HFF-Myc (cell line): ENCODE data around the gene GOLGA1.

Source experiments
- DNase-seq: peaks from one replicate; pipeline ENCODE4 v3.0.0-alpha.2; 2011; ENCODE audit warnings: low read depth; ENCODE audit errors: extremely low read depth
- H3K4me3 ChIP-seq: replicated peaks from 2 replicates; pipeline ENCODE4 v1.5.1; 2011; ENCODE audit warnings: low read depth, mild to moderate bottlenecking, control low read depth, low read length
- TF ChIP-seq, protein P1 (sequence below): IDR thresholded peaks from 2 replicates; pipeline ENCODE4 v1.5.1; 2012; ENCODE audit warnings: mild to moderate bottlenecking, low read depth, low read length, control low read depth; ENCODE audit errors: missing control alignments

Gene GOLGA1

DNA sequence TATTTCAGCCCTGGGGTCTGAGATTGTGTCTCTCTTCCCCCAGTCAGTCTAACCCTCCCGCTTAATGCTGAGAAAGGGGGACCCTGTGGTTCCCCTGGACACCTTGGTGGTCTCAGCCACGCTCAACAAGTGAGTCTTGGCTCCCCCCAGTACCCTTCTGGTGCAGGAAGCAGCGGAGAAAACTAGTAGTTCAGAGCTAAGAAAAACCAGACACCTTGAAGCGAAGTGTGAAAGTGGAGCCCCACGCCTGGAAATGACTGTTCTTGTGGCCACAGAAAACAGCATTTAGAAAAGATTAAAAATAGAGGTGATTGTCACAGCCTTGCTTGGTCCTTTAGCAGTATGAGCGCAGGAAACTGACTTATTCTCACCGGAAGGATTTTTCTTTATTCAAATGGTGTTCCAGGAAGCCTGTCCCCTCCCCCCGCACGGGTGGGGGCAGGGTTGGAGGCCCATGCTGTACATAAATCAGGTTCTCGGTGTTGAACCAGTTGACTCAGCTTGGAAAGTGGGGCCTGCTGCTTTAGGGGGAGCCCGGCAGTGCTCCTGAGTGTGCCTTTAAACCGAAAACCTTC is 70.8 kb downstream of the GOLGA1 start:
- no peak for DNase-seq
- TF ChIP-seq, protein P1, sequence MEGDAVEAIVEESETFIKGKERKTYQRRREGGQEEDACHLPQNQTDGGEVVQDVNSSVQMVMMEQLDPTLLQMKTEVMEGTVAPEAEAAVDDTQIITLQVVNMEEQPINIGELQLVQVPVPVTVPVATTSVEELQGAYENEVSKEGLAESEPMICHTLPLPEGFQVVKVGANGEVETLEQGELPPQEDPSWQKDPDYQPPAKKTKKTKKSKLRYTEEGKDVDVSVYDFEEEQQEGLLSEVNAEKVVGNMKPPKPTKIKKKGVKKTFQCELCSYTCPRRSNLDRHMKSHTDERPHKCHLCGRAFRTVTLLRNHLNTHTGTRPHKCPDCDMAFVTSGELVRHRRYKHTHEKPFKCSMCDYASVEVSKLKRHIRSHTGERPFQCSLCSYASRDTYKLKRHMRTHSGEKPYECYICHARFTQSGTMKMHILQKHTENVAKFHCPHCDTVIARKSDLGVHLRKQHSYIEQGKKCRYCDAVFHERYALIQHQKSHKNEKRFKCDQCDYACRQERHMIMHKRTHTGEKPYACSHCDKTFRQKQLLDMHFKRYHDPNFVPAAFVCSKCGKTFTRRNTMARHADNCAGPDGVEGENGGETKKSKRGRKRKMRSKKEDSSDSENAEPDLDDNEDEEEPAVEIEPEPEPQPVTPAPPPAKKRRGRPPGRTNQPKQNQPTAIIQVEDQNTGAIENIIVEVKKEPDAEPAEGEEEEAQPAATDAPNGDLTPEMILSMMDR, result no peak

DNA sequence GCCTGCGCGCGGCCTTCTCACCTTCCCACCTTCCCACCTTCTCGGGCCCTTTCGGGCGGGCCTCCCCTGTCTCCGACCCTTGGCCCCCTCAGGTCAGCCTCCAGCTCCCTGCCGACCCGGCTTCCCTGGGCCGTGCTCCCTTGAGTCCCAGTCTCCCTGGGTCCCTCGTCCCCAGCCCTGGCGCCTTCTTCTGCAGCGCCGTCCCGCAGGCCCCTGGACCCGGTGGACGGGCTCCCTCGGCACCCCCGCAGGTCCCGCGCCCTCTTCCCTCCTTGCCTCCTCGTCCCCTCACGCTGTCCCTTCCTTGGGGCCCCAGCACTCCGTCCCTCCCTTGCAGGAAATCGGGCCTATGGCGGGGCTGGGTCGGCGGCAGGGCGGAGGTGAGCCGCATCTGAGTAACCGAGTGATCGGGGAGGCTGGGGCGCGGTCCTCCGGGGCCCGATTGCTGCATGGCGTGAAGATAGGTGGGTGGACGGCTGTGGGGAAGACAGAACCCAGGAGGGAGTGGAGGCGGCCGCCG is 71.4 kb downstream of the GOLGA1 start:
- peak overlapping the region; percentile 96 for H3K4me3 ChIP-seq
- DNase-seq, result no peak
- TF ChIP-seq, protein P1, result no peak

More for the DNA sequence above, 70.8 kb downstream of the GOLGA1 start:
- peak overlapping the region; percentile 96 for H3K4me3 ChIP-seq

DNA sequence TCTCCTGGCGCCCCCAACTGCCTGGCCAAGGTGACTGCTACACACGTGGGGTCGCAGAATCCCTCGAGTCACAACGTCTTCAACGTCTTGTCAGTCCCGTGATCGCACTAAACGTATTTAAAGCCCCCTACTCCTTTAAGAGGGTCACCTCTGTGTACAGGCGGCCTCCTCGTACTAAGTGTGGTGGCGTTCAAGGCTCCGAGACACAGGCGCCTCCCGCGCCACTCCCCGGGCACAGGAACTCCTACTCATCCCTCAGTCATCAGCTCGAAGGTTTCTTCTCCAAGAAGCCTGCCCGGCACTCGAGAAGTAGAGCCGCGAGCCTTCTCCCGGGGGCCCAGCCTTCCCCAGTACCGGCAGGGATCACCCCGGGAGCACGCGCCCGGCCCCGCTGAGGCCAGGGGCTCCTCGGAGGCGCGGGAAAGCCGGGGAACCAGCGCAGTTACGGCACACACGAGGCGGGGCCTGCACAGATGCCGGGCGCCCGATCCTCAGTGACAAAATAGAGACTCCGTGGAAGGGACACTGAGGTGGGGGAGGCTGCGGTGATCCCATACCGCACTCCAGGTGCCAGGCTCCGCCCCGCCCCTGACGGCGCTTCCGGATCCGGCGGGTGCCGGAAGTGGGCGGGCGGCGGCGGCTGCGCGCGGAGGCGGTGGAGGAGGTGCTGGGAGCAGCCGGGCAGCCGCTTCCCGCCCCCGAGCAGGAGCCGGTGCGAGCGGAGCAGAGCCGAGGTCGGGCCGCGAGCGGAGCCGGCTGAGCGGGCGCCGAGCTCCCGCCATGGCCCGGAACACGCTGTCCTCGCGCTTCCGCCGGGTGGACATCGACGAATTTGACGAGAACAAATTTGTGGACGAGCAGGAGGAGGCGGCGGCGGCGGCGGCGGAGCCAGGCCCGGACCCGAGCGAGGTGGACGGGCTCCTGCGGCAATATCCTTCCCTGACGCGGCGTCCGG is 72.1 kb downstream of the GOLGA1 start:
- TF ChIP-seq, protein P1, result peak; percentile 18
- H3K4me3 ChIP-seq, result peak overlapping the region; percentile 96
- no peak for DNase-seq

DNA sequence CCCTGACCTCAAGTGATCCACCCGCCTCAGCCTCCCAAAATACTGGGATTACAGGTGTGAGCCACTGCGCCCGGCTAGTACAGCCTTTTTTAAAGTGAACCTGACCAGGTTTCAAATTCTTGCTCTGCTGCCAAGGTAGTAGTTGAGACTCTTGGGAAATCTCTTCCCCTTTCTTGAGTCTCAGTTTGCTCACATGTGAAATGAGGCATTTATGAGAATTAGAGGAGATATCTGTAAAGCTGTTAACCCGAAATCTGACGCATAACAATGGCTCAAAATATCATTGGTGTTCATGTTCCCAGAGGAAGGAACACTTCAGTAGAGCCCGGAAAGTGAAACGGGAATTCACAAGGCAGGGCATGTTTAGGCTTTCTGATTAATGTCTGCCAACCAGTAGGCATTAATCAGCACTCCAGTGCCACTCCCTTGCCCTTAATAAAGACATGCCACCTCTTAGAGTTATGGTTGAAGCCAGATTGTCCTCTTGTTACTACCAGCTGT is 77.5 kb downstream of the GOLGA1 start:
- TF ChIP-seq, protein P1, result no peak
- H3K4me3 ChIP-seq, result no peak overlapping the region
- no peak for DNase-seq

DNA sequence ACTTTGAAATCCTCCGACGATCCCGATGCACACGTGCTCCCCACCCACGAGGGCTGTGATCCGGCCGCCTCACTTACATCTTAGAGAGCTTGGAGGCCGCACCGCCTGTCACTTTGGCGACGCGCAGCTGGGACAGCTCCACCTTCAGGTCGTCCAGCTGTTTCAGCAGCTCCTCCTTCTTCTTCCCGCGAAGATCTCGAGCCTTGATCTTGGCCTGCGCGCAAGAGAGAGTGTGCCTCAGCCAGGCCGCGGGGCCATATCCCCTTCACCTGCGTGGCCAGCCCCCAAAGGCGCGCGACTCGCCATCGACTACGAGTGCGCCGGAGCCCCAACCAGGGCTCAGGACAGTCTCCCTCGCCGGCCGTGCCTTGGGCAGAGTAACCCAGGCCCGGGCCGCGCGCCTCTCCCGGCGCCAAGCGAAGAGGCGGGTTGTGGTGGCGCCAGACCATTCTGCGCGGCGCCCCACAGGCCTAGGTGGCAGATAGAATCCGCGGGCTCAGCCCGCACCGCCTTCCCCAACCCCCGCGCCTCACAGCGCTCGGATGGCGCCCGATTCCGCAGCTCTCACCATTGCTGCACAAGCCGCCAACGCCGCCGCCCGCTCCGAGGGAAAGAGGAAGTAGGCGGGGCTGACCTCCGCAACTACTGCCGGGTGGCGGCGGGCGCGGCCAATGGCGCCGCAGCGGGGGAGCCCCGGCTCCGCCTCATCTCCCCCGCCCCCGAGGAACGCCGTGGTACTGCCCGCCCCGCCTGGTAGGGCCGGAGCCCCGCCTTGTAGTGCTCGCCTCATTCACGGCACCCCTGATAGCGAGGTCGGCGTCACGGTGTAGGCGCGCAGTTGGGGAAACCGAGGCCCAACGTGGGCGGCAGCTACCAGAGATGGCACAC is 79.3 kb downstream of the GOLGA1 start, which contains the start of the genes ARPC5L and RPL35:
Gene ARPC5L, plus strand, starts transcription at position 789 of the 888 bp plus-strand sequence. CDS start 7,161 bp downstream, outside the sequence.
Gene RPL35, minus strand, starts transcription at position 616 of the 888 bp plus-strand sequence. Its CDS starts 45 bp downstream, at position 571.
- TF ChIP-seq, protein P1, result peak; percentile 15
- peak within 1 kb of the TSS; percentile 100 for H3K4me3 ChIP-seq
- peak; percentile 60 for DNase-seq
